NCI-H345 treated with DMSO at 0.1 percent for 48 hours (cell line): ENCODE data around the gene ITGB2.
"Not testable (repeated sequence)": the region's sequence is repeated elsewhere in the genome, so short reads cannot be mapped to it uniquely, and the experiment has no call there.

ENCODE experiments used
- DNase-seq: peaks from one replicate; lab custom pipeline; 2025; ENCODE audit not compliant: unreplicated experiment; lab: John Stamatoyannopoulos, UW

Gene ITGB2

GRCh38 chr21:44887126-44887806, 33.4 kb downstream of the ITGB2 start:
- DNase-seq, result no peak

DNA sequence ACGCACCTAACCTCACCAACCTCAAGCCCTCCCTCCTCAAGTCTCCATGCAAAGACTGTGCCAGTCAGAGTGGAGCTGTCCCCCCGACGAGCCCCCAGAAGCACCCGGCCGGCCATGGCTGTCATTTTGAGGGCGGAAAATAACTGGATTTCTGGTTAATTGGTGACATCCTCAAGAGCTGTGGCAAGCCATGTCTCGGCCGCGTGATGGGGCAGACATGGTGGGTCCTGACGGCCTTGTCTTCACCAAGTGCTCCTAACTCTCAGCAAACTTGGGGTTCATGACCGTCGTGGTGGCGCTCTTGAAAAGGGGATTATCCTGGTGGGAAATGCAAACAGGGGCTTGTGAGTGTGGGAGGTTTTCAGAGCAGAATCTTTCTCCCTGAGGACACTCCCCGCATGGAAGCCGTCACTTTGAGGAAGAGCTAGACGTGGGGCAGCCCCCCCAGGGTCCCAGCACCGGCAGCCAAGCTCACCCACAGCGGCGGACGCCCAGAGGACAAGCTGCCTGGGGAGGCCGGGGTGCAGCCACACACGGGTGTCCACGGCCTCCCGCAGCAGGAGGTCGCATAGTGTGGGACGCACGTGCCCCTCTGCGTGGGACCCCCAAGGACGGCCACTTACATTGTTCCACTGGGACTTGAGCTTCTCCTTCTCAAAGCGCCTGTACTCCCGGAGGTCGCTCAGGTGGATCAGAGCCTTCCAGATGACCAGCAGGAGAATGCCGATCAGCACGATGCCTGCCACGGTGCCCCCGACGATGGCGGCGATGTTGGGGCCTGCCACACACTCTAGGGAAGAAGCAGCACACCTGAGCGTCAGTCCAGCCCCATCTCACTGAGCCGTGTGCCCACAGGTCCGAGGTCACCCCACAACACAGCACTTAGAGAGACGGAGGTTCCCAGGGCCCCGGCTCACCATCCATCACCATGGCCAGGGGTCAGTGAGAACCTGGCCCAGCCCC, 34.3 kb downstream of the ITGB2 start:
- no peak for DNase-seq

DNA sequence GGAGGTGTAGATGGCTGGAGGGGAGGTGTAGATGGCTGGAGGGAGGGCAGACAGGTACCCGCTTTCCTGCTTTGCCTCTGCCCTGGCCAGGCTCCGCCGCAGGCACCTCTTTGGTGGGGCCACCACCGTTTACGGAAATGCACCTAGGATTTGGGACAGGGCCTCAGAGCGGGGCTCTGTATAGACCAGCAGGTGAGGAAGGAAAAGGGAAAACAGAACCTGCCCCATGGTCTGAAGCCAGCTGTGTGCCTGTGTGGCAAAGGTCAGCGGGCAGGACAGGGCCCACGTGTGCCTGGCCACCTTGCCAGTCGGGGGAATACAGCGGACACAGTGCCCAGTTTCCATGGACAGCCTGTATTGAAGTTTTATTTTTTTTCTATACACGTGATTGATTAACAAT, 35.1 kb downstream of the ITGB2 start:
- DNase-seq, result no peak

DNA sequence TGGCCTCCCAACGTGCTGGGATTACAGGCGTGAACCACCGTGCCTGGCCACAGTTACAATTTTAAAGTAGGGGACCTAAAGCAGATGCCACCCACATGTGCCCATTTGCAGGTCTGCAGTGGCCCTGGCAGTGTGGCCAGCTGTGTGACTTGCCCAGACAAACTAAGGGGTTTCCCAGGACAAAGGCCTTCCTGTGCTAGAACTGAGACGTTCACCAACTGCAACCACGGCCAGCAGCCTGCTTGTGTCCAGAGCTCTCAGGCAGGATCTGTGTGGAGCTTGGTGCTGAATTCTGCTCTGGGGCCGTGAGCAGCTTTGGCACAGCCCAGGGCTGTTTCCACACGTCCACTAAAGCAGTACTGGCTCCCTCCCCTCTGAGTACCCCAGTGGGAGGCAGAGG, 36.6 kb downstream of the ITGB2 start:
- DNase-seq, result no peak

DNA sequence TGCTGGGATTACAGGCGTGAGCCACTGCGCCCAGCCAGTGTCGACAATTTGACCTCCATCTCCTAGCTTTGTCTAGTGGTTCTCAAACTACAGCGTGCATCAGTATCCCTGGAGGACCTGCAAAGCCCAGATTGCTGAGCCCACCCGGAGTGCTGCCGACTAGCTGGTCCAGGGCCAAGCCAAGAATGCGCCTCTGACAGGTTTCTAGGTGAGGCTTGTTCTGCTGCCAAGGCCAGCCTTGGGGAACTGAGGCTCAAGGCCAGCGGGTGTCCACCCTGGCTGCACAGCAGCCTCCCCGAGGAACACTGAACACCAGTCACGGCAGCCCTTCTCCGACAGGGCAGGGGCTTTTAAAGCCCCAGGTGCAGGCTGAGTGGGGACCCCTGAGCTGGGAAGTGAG, 37.4 kb downstream of the ITGB2 start:
- DNase-seq, result no peak

DNA sequence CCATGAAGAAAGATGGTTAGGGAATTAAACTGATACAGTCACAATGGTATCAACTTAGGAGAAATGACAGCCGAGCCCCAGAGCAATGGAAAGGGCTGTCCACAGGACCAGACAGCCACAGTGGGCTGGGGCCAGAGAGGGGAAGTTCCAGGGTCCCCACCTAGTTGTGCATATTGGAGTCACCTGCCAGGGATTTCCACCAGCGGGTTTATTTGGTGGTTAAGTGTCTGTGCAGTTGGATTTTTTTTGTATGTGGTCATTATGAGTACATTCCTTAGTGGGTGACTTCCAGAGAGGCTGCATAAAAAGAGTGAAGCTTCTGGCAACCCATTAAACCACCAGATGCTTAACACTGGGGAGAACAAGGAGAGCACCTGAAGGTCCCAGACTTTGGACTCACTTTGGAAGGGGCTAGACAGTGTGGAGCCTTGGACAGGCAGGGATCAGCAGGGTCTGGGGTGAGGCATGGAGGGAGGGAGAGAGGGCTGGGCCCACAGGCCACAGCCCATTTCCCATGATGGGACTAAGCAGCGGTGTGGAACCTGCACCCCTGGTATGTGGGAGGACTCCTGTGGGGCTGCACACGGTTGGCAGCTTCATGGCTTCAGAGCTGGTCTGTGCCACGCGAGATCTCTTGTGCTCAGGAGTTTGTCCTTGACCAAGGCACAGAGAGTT, 39.4 kb downstream of the ITGB2 start:
- DNase-seq, result no peak

DNA sequence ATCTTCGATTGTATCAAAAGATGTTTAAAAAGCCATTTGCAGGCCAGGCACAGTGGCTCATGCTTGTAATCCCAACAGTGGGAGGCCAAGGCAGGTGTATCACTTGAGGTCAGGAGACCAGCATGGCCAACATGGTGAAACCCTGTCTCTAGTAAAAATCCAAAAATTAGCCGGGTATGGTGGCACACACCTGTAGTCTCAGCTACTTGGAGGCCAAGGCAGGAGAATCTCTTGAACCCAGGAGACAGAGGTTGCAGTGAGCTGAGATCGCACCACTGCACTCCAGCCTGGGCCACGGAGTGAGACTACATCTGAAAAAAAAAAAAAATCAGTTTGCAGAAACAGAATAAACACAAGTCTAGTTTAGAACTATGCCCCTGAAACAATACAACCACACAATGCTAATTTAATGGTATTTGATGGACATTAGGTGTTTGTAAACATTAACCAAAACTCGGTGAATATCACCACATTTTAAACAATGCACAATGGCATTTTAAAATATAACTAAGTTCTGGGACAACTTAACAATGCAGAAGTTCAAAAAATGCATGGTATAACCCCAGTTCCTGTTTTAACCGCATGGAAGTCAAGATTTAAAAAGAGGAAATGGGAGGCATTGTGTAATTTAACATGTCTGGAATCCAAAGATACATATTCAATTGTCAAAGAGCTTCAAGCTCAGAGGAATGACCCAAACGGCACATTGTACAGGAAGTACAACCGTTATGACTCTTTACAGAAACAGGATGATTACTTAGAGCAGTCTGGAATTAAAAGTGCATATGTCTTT, 40.1 kb downstream of the ITGB2 start:
- no peak for DNase-seq

DNA sequence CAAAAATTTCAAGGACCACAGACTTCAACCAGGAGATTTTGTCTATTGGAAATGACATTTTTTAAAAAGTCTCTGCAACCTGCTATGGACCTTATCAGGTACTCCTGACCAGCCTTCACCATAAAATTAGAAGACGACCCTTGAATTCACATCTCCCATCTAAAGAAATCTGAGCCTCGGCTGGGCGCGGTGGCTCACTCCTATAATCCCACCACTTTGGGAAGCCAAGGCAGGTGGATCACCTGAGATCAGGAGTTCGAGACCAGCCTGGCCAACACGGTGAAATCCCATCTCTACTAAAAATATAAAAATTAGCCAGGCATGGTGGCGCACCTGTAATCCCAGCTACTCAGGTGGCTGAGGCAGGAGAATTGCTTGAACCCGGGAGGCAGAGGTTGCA, 41.5 kb downstream of the ITGB2 start:
- not testable (repeated sequence) for DNase-seq

DNA sequence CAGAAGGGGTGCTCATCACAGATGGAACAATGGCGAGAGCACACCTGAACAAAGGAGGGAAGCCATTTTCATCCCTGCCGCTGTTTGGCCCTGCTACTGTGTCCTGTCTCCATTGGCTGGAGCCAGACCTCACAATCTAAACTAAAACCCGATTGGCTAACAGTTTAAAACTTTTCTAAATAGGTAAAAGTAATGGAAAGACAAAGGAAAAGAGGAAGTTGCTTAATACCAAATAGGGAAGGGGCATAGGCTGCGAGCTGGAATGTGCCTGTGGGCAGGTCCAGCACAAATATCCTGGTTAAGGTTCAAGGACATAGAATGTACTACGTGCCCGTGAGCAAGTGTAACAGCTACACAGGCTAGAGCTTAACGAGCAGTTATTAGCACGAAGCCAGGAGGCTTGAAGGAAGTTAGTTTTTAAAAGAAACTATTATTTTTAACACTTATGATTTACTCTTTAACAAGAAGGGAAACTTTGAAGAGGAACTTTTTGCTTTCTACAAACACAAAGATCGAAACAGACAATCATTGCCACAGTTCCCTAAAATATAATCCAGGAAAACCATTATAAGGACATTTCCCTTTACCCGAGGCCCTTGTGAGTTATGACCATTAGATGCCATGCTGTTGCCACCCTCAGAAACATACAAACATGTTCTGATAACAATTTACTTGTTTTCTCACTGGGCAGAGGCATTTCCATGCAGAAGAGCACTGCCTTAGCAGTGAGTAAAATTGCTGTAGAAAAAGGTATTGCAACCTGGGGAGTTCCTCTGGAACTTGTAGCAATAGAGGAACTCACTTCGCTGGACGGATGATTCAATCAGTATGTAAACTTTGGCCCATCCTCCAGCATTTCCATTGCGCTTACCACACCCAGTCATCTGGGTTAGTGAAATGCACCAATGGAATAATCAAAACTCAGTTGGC, 42.4 kb downstream of the ITGB2 start:
- no peak for DNase-seq

- no peak for DNase-seq
Observed at GRCh38 chr21:44876849-44877575, 43.7 kb downstream of the ITGB2 start.

- DNase-seq, result no peak
Observed at GRCh38 chr21:44875316-44875700, 45.4 kb downstream of the ITGB2 start.

- DNase-seq, result no peak
Observed at GRCh38 chr21:44874497-44875315, 46.0 kb downstream of the ITGB2 start.

GRCh38 chr21:44874240-44874496, 46.5 kb downstream of the ITGB2 start:
- DNase-seq, result peak; percentile 46

GRCh38 chr21:44873356-44874239, 47.1 kb downstream of the ITGB2 start, which contains the start of gene PTTG1IP:
Gene PTTG1IP, minus strand, starts transcription at chr21:44873690. Its CDS starts 74 bp downstream, at chr21:44873616.
- peak; percentile 98 for DNase-seq

DNA sequence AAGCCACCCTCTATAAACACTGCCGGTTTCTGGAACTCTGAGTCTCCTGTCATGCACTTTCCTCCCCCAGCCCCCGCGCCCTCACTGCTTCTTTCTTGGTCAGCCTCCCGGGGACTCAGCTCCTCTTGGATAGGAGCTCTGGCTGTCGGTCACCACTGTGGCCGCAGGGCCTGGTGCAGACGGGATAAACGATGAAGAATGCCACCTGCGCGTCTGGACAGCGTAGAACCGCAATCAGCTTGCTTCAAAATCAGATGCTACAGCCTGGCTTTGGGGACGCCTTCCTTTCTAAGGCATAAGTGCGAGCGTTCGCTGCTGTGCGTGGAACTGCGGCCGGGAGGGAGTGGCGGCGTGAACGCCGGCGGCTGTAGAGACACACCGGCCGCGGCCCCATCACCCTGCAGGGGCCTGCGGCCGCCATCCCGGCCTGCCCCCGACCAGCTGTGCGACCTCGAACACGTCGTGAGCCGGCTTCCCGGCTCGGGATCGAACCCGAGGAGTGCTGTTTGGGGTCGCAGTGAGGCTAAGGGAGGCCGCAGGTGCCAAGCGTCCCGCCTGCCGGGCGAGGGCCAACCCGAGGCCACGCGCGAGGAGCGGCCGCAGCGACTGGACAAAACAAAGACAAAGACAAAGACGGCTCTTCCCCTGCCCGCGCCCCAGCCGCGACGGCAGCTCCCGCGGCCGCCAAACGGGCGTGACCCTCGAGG, 47.9 kb downstream of the ITGB2 start:
- DNase-seq, result no peak

DNA sequence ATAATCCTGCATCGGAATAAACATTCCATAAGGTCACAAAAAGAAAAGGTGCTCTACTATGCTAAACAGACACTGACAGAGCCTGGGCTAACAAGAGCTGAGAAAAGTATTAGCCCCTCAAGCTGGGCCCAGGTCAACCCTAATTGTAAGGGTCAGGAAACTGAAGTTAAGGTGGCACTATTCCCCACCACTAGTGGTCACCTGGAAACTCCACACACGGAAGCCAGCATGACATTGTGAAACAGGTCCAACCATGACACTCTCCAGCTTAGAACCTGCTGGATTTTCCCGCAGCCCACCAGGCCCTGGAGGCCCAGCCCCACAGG, 48.4 kb downstream of the ITGB2 start:
- DNase-seq, result no peak
